Activated CD8-positive, alpha-beta T cell treated with anti-CD3 and anti-CD28 coated beads, Interleukin-2, amount 10 ng/mL, durations not matched to agents 7 days and 5 days (primary cell): ENCODE results near the gene ZC3H11A. TPM values are rescaled to one million over a fixed set of nuclear protein-coding genes. Genes with fewer than 3 reads are reported as not detected.
"Not testable (repeated sequence)": the region's sequence is repeated elsewhere in the genome, so short reads cannot be mapped to it uniquely, and the experiment has no call there.

Experiments
- ATAC-seq: fragments of 150-1000 bp; cut with Tn5 transposase; one replicate; pipeline ENCODE4 v1.10.0; 2021; ENCODE audit warnings: moderate library complexity
- CTCF ChIA-PET: fragments of 350-600 bp; sonication (Branson Sonifier 250); formaldehyde crosslinking; loops from one replicate; lab custom pipeline; 2021; ENCODE audit warnings: antibody characterized with exemption; lab: Charles Lee
- POLR2A ChIA-PET: fragments of 350-600 bp; sonication (Branson Sonifier 250); formaldehyde crosslinking; loops from one replicate; lab custom pipeline; 2021; ENCODE audit warnings: antibody characterized with exemption; lab: Charles Lee
- DNase-seq: peaks from one replicate; pipeline ENCODE4 v3.0.0-alpha.2; 2020
- H3K27ac Mint-ChIP-seq: one replicate; pipeline ENCODE4 v1.8.0; 2021; ENCODE audit warnings: mild to moderate bottlenecking, mixed read lengths
- H3K27me3 Mint-ChIP-seq: one replicate; pipeline ENCODE4 v1.8.0; 2021; ENCODE audit warnings: low read depth, mixed read lengths
- H3K36me3 Mint-ChIP-seq: one replicate; pipeline ENCODE4 v1.8.0; 2021; ENCODE audit warnings: low read depth, mixed read lengths
- H3K4me1 Mint-ChIP-seq: one replicate; pipeline ENCODE4 v1.8.0; 2021; ENCODE audit warnings: low read depth, mixed read lengths
- H3K4me3 Mint-ChIP-seq: one replicate; pipeline ENCODE4 v1.8.0; 2021; ENCODE audit warnings: mild to moderate bottlenecking, mixed read lengths
- H3K9me3 Mint-ChIP-seq: one replicate; pipeline ENCODE4 v1.8.0; 2022; ENCODE audit warnings: mixed read lengths; ENCODE audit not compliant: insufficient read depth
- total RNA-seq, 2 experiments: library from RNA; stranded (reverse); gene quantifications; one replicate each; pipeline ENCODE4 v1.2.3, GENCODE V29; 2021

ZC3H11A gene
- 10 to 100 TPM; 79.0 to 84.0 TPM for total RNA-seq

DNA sequence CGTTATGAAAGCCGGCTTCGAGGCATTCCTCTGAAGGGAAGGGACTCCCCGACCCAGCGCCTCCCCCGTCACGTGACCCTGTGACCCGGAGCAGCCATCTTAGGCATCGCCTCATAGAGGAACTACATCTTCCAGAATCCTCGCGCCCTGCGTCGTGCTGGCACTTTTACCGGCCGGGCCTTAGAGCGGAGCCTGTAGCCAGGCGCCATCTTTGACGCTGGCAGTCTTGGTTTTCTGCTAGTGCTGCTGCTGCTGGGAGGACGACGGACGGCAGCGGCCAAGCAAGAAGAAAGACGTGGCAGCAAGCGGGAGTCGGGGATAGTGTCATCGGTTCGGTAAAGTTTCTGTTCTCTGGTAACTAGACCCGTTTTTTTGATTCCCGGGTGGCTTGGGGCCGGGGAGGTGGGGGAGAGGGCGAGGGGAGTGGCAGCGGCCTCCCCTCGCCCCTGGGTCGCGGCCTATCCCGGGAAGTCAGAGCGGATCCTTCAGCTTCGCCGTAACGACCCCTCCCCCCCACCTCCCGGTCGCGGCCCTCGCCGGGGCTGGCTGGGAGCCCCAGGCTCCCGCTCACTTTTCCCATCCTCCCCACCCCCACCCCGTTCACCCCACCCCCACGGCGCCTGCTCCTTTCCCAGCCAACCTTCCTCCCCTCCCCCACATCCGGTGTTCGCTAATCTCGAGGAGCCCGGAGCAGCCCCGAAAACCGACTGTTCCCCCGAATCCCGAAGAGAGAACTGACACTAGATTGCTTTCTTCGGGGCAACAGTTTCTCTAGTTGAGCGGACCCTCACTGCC is at the start of gene ZC3H11A, which contains the start of gene ZBED6:
Gene ZC3H11A (plus strand): TSS at position 183 of the 795 bp plus-strand sequence. CDS start 21,448 bp downstream, outside the sequence.
Gene ZBED6 (plus strand): TSS at position 183 of the 795 bp plus-strand sequence. CDS start 1,900 bp downstream, outside the sequence.
- DNase-seq, result peak; percentile 100
- H3K4me1 Mint-ChIP-seq, result peaks cover 44% of the 10 kb centered on the region
- ATAC-seq, result peak; percentile 100
- H3K4me3 Mint-ChIP-seq, result peak within 1 kb of the TSS; percentile 100
- H3K27ac Mint-ChIP-seq, result peak within 1 kb of the TSS; percentile 98
- POLR2A ChIA-PET, result interaction anchor here (2.5 kb wide), 1 partner anchor 31 kb away, joined by 19 read pairs; the partner anchor contains the start of gene LAX1
- peaks cover 44% of the 10 kb centered on the region for H3K36me3 Mint-ChIP-seq
- no peaks in the 10 kb centered on the region for H3K27me3 Mint-ChIP-seq
- peaks cover 4% of the 10 kb centered on the region for H3K9me3 Mint-ChIP-seq
- CTCF ChIA-PET, result no interaction called here

GRCh38 chr1:203746281-203746680 is 49.1 kb upstream of the ZC3H11A start:
- ChIA-PET POLR2A (interaction anchor here (2.1 kb wide), 1 partner anchor 19 kb away, joined by 10 read pairs; the partner anchor contains the start of gene LAX1), CTCF (interaction anchor here (1.2 to 1.9 kb wide), 2 partner anchors 45 to 120 kb away, joined by 3 to 7 read pairs; no protein-coding TSS in a partner anchor)
- Mint-ChIP-seq H3K27me3 (no peaks in the 10 kb centered on the region), H3K27ac (no peak overlapping the region), H3K4me1 (peaks cover 18% of the 10 kb centered on the region), H3K4me3 (no peak overlapping the region), H3K36me3 (peaks cover 32% of the 10 kb centered on the region), H3K9me3 (no peaks in the 10 kb centered on the region)
- no peak for ATAC-seq
- no peak for DNase-seq

GRCh38 chr1:203751051-203751450 is 44.4 kb upstream of the ZC3H11A start:
- H3K27me3 Mint-ChIP-seq, result no peaks in the 10 kb centered on the region
- CTCF ChIA-PET, result no interaction called here
- H3K9me3 Mint-ChIP-seq, result no peaks in the 10 kb centered on the region
- ATAC-seq (no peak), DNase-seq (no peak)
- no peak overlapping the region for H3K4me3 Mint-ChIP-seq
- H3K4me1 Mint-ChIP-seq, result peaks cover 27% of the 10 kb centered on the region
- POLR2A ChIA-PET, result interaction anchor here (0.6 kb wide), 1 partner anchor 13 kb away, joined by 3 read pairs; no protein-coding TSS in a partner anchor
- peaks cover 2% of the 10 kb centered on the region for H3K36me3 Mint-ChIP-seq
- no peak overlapping the region for H3K27ac Mint-ChIP-seq

GRCh38 chr1:203751618-203752361 is 43.6 kb upstream of the ZC3H11A start:
- ChIA-PET POLR2A (interaction anchor here (0.6 to 1.5 kb wide), 4 partner anchors 12 to 25 kb away, joined by 3 to 6 read pairs (median 3); partner anchors contain the start of gene LAX1), CTCF (interaction anchor here (0.6 kb wide), 1 partner anchor 57 kb away, joined by 3 read pairs; no protein-coding TSS in a partner anchor)
- not testable (repeated sequence) for H3K4me3 Mint-ChIP-seq, H3K36me3 Mint-ChIP-seq, H3K27ac Mint-ChIP-seq, H3K27me3 Mint-ChIP-seq, DNase-seq, H3K9me3 Mint-ChIP-seq, ATAC-seq
- H3K4me1 Mint-ChIP-seq, result peaks cover 30% of the 10 kb centered on the region

DNA sequence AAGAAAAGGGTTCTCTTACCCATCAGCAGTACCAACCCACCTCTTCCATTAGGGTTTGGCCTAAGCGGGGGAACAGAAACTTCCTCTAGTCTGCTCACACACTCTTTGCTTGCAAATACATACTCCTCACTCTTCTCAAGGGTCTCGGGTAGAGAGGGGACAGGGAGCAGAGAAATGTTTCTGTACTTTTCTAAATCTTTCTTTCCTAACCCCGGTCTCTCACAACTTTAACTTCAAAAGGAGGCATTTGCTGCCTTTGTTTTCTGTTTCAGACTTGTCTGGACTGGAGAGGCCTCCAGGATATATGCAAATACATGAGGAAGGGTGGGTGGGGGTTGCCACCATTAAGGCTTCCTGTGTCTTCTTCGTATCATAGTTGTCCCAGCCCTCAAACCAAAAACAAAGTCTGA is 41.0 kb upstream of the ZC3H11A start:
- no peaks in the 10 kb centered on the region for H3K9me3 Mint-ChIP-seq
- H3K4me3 Mint-ChIP-seq, result peak overlapping the region; percentile 2
- peaks cover 30% of the 10 kb centered on the region for H3K4me1 Mint-ChIP-seq
- H3K27me3 Mint-ChIP-seq, result no peaks in the 10 kb centered on the region
- peak; percentile 52 for ATAC-seq
- POLR2A ChIA-PET, result interaction anchor here (0.9 kb wide), 1 partner anchor 10 kb away, joined by 3 read pairs; the partner anchor contains the start of gene LAX1
- peak overlapping the region; percentile 79 for H3K27ac Mint-ChIP-seq
- no peaks in the 10 kb centered on the region for H3K36me3 Mint-ChIP-seq
- CTCF ChIA-PET, result no interaction called here
- peak; percentile 31 for DNase-seq

DNA sequence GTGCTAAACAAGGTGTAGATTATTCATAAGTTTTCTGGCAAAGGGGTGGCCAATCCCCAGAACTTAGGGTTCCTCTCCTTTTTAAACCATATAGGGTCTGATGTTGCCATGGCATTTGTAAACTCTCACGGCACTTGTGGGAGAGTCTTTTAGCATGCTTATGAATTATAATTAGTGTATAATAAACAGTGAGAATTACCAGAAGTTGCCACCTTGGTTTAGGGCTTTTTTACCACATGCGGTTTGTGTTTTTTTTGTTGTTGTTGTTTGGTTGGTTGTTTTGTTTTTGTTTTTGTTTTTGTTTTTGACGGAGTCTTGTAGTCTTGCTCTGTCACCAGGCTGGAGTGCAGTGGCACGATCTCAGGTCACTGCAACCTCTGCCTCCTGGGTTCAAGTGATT is 39.4 kb upstream of the ZC3H11A start:
- H3K9me3 Mint-ChIP-seq, result no peaks in the 10 kb centered on the region
- H3K4me3 Mint-ChIP-seq, result no peak overlapping the region
- no peak overlapping the region for H3K27ac Mint-ChIP-seq
- H3K4me1 Mint-ChIP-seq, result peaks cover 30% of the 10 kb centered on the region
- DNase-seq (no peak), ATAC-seq (no peak)
- CTCF ChIA-PET, result no interaction called here
- POLR2A ChIA-PET, result interaction anchor here (1.3 kb wide), 1 partner anchor 9 kb away, joined by 5 read pairs; the partner anchor contains the start of gene LAX1
- H3K27me3 Mint-ChIP-seq, result no peaks in the 10 kb centered on the region
- no peaks in the 10 kb centered on the region for H3K36me3 Mint-ChIP-seq

- H3K27ac Mint-ChIP-seq, DNase-seq, CTCF ChIA-PET, H3K9me3 Mint-ChIP-seq, H3K27me3 Mint-ChIP-seq, H3K36me3 Mint-ChIP-seq, H3K4me3 Mint-ChIP-seq, ATAC-seq, POLR2A ChIA-PET: not testable (repeated sequence)
- H3K4me1 Mint-ChIP-seq, result peaks cover 32% of the 10 kb centered on the region
These were observed 36.7 kb upstream of the ZC3H11A start for GRCh38 chr1:203758749-203759148.

- ATAC-seq, result no peak
- Mint-ChIP-seq H3K4me1 (peaks cover 33% of the 10 kb centered on the region), H3K27ac (no peak overlapping the region), H3K36me3 (peaks cover 2% of the 10 kb centered on the region), H3K4me3 (no peak overlapping the region), H3K9me3 (no peaks in the 10 kb centered on the region), H3K27me3 (no peaks in the 10 kb centered on the region)
- CTCF ChIA-PET, result no interaction called here
- no peak for DNase-seq
- POLR2A ChIA-PET, result no interaction called here
These were observed 34.9 kb upstream of the ZC3H11A start for GRCh38 chr1:203760506-203760905.

DNA sequence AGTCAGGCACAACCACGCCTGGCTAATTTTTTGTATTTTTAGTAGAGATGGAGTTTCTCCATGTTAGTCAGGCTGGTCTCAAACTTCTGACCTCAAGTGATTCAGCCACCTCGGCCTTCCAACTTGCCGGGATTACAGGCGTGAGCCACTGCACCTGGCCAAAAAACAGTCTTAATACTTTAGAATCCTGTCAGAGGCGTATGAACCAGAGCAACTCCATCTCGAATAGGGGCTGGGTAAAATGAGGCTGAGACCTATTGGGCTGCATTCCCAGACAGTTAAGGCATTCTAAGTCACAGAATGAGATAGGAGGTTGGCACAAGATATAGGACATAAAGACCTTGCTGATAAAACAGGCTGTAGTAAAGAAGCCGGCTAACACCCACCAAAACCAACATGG is 33.5 kb upstream of the ZC3H11A start:
- DNase-seq, CTCF ChIA-PET, H3K4me3 Mint-ChIP-seq, H3K27me3 Mint-ChIP-seq, H3K9me3 Mint-ChIP-seq, POLR2A ChIA-PET, H3K27ac Mint-ChIP-seq, H3K36me3 Mint-ChIP-seq, ATAC-seq: not testable (repeated sequence)
- peaks cover 35% of the 10 kb centered on the region for H3K4me1 Mint-ChIP-seq

- no peaks in the 10 kb centered on the region for H3K9me3 Mint-ChIP-seq
- H3K4me1 Mint-ChIP-seq, result peaks cover 43% of the 10 kb centered on the region
- ATAC-seq, result no peak
- H3K27me3 Mint-ChIP-seq, result no peaks in the 10 kb centered on the region
- CTCF ChIA-PET, result interaction anchor here (0.6 to 1.9 kb wide), 2 partner anchors 13 to 275 kb away, joined by 3 to 7 read pairs; no protein-coding TSS in a partner anchor
- peak overlapping the region; percentile 69 for H3K27ac Mint-ChIP-seq
- POLR2A ChIA-PET, result interaction anchor here (0.9 kb wide), 1 partner anchor 11 kb away, joined by 3 read pairs; no protein-coding TSS in a partner anchor
- peaks cover 12% of the 10 kb centered on the region for H3K36me3 Mint-ChIP-seq
- DNase-seq, result no peak
- no peak overlapping the region for H3K4me3 Mint-ChIP-seq
These were observed 31.9 kb upstream of the ZC3H11A start for GRCh38 chr1:203763505-203763904.
